B cell (primary cell): ENCODE data around the gene RANBP10. TPM values are rescaled to one million over a fixed set of nuclear protein-coding genes. Genes with fewer than 3 reads are reported as not detected.

ENCODE experiments used
- ATAC-seq: fragments of 200-7000 bp; cut with Tn5 transposase; one replicate; pipeline ENCODE4 v1.10.0; 2021; ENCODE audit warnings: low read depth, mild to moderate bottlenecking, moderate number of reproducible peaks, moderate library complexity
- CTCF ChIA-PET: fragments of 350-600 bp; sonication (Branson Sonifier 250); formaldehyde crosslinking; loops from one replicate; lab custom pipeline; 2021; ENCODE audit warnings: antibody characterized with exemption, inconsistent platforms; lab: Charles Lee
- POLR2A ChIA-PET: fragments of 350-600 bp; sonication (Branson Sonifier 250); formaldehyde crosslinking; loops from one replicate; lab custom pipeline; 2021; ENCODE audit warnings: antibody characterized with exemption; lab: Charles Lee
- DNase-seq: peaks from one replicate; pipeline ENCODE4 v3.0.0; 2013
- H2AFZ ChIP-seq: 2 replicates; pipeline ENCODE4 v1.6.1; 2012; ENCODE audit warnings: mild to moderate bottlenecking, low read depth, low read length; ENCODE audit not compliant: insufficient read depth, poor library complexity, severe bottlenecking
- H3K27ac ChIP-seq, 2 donors: 1 replicate in 1 of 2; 2 replicates in 1 of 2; pipeline ENCODE4 v1.5.1; 2012 to 2013; ENCODE audit warnings: low read length in 2 of 2, mild to moderate bottlenecking in 2 of 2, moderate library complexity in 1 of 2
- H3K27me3 ChIP-seq, 4 experiments: fragments of 200-600 bp in 1 of 4; sonication (generic) in 1 of 4; replicated peaks in 1 of 4; 1 replicate in 2 of 4; 2 replicates in 2 of 4; pipeline versions ENCODE4 v1.6.1 to v1.7.0; 2013 to 2016; ENCODE audit warnings: low read length in 3 of 4, mild to moderate bottlenecking in 2 of 4, mixed read lengths in 1 of 4, moderate library complexity in 1 of 4; ENCODE audit not compliant: insufficient read depth in 4 of 4, control insufficient read depth in 3 of 4; ENCODE audit errors: control extremely low read depth in 1 of 4
- H3K36me3 ChIP-seq, 2 experiments: replicated peaks in 1 of 2; 1 replicate in 1 of 2; 2 replicates in 1 of 2; pipeline versions ENCODE4 v1.6.1 to v1.7.1; 2013; ENCODE audit warnings: low read length in 1 of 2; ENCODE audit not compliant: insufficient read depth in 2 of 2, control insufficient read depth in 1 of 2; ENCODE audit errors: control extremely low read depth in 1 of 2, extremely low read depth in 1 of 2
- H3K4me1 ChIP-seq, 2 donors: fragments of 200-600 bp in 1 of 2; sonication (generic) in 1 of 2; 1 replicate in 1 of 2; 2 replicates in 1 of 2; pipeline versions ENCODE4 v1.5.1 to v1.6.1; 2013 to 2017; ENCODE audit warnings: low read length in 2 of 2; ENCODE audit not compliant: control insufficient read depth in 2 of 2, insufficient read depth in 2 of 2
- H3K4me2 ChIP-seq: replicated peaks from 2 replicates; pipeline ENCODE3; 2012; ENCODE audit warnings: mild to moderate bottlenecking, low read depth, low read length; ENCODE audit not compliant: poor library complexity, severe bottlenecking
- H3K4me3 ChIP-seq, 5 experiments: fragments of 200-600 bp in 1 of 5; sonication (generic) in 1 of 5; 1 replicate in 3 of 5; 2 replicates in 2 of 5; pipeline versions ENCODE4 v1.5.1 to v1.7.0; 2011 to 2016; ENCODE audit warnings: low read length in 4 of 5, mild to moderate bottlenecking in 4 of 5, low read depth in 2 of 5, control low read depth in 1 of 5, moderate library complexity in 1 of 5; ENCODE audit not compliant: insufficient read depth in 1 of 5; ENCODE audit errors: control extremely low read depth in 1 of 5, extremely low read depth in 1 of 5
- H3K79me2 ChIP-seq: fragments of 200-600 bp; sonication (generic); one replicate; pipeline ENCODE4 v1.6.0; 2016; ENCODE audit warnings: low read length; ENCODE audit not compliant: control insufficient read depth, insufficient read depth
- H3K9ac ChIP-seq: fragments of 200-600 bp; sonication (generic); 2 replicates; pipeline ENCODE4 v1.6.1; 2017; ENCODE audit warnings: mild to moderate bottlenecking, low read length, moderate library complexity
- H3K9me3 ChIP-seq, 3 donors: one replicate each; pipeline versions ENCODE4 v1.6.1 to v1.7.1; 2013; ENCODE audit warnings: low read length in 2 of 3; ENCODE audit not compliant: control insufficient read depth in 2 of 3, insufficient read depth in 1 of 3; ENCODE audit errors: control extremely low read depth in 1 of 3
- H4K20me1 ChIP-seq: 2 replicates; pipeline ENCODE4 v1.6.0; 2012; ENCODE audit warnings: mild to moderate bottlenecking, low read length; ENCODE audit not compliant: insufficient read depth, control insufficient read depth, poor library complexity, severe bottlenecking
- H3K27ac Mint-ChIP-seq: one replicate; pipeline ENCODE4 v1.8.0; 2021; ENCODE audit warnings: mixed read lengths
- H3K27me3 Mint-ChIP-seq: one replicate; pipeline ENCODE4 v1.8.0; 2021; ENCODE audit warnings: mixed read lengths
- H3K4me1 Mint-ChIP-seq: one replicate; pipeline ENCODE4 v1.8.0; 2021; ENCODE audit warnings: mixed read lengths
- H3K4me3 Mint-ChIP-seq: one replicate; pipeline ENCODE4 v1.8.0; 2021; ENCODE audit warnings: mixed read lengths
- H3K9me3 Mint-ChIP-seq: one replicate; pipeline ENCODE4 v1.8.0; 2022; ENCODE audit warnings: mixed read lengths; ENCODE audit not compliant: insufficient read depth
- CTCF ChIP-seq: fragments of 200-600 bp; IDR thresholded peaks from one replicate; pipeline ENCODE4 v1.8.0; 2022; ENCODE audit warnings: antibody characterized with exemption, mild to moderate bottlenecking
- EZH2 ChIP-seq: IDR thresholded peaks from 2 replicates; pipeline ENCODE4 v1.6.1; 2012; ENCODE audit warnings: borderline replicate concordance, low read depth, mild to moderate bottlenecking, moderate library complexity, low read length; ENCODE audit not compliant: insufficient read depth, poor library complexity, severe bottlenecking
- WGBS: methylation state at CpG from one replicate; pipeline ENCODE4 v1.1.5; 2013; ENCODE audit warnings: missing lambda C conversion rate; ENCODE audit not compliant: insufficient coverage; 5-methylcytosine and 5-hydroxymethylcytosine counted together
- intact Hi-C: fragments of 100-400 bp; cut with micrococcal nuclease; formaldehyde crosslinking; loops from one replicate; pipeline ENCODE4 v1.10.0; 2022
- polyA plus RNA-seq: library from polyadenylated mRNA; depleted of rRNA; stranded (reverse); fragments of >200 nt; gene quantifications from 2 replicates; pipeline ENCODE4 v1.2.3, GENCODE V29; 2012
- total RNA-seq, 2 donors: library from RNA; stranded (reverse); fragments of 120-200 nt in 1 of 2; gene quantifications; 1 replicate in 1 of 2; 2 replicates in 1 of 2; pipeline versions ENCODE4 v1.2.3 to v1.2.4, GENCODE V29; 2013 to 2022

The RANBP10 gene
- total and polyA plus RNA-seq, 2 donors (not counting 1 experiment from before 2014, with no cell fraction given) = 29.0 to 32.2 TPM

DNA sequence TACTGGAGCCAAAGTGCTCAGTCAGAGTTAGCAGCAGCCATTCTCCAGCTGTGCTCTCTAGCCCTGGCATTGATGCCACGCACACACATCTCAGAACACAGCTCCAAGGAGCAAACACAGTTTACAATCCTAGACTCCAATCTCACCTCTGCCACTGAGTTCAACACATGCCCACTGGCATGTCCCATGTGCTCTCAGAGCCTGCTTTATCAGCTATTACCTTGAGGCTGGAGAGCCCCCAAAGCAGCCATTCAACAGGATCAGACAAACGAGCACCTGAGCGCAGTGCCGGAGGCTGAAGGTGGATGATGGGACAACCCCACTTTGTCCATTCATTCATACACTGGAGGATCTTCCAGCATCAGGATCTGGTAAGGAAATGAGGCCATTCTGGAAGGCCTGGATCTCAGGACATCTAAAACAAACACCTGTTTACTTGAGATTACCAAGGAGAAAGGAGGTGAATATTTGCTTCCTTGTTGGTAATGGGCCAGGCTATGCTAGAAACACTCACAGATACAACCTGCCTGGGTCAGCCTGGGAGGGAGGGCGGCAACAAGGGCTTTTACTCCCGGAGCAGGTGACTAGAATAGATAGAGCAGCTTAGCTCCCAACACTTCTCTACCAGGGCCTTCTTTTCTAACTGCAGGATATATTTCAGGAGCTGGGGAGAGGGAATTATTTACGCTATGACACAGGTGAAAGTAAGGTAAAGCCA is 25.4 kb downstream of the RANBP10 start:
- Histone ChIP-seq H3K9ac (peak overlapping the region; percentile 30), H3K79me2 (peaks cover 98% of the 10 kb centered on the region), H3K36me3 (peaks cover 0 to 7% of the 10 kb centered on the region in 2 experiments), H4K20me1 (peaks cover 55% of the 10 kb centered on the region), H3K4me3 (no peak overlapping the region), H3K4me1 (peaks cover 13 to 17% of the 10 kb centered on the region in 2 donors), H3K9me3 (no peaks in the 10 kb centered on the region), H3K27me3 (no peaks in the 10 kb centered on the region), H2AFZ (no peak overlapping the region), H3K4me2 (no peak overlapping the region), H3K27ac (peak overlapping the region in 1 of 2 donors; percentile 54)
- peak overlapping the region; percentile 69 for H3K27ac Mint-ChIP-seq
- CTCF ChIA-PET = interaction anchor here (0.6 to 1.4 kb wide), 5 partner anchors 19 to 108 kb away, joined by 3 to 5 read pairs (median 4); no protein-coding TSS in a partner anchor
- WGBS = 100% methylated on average over 1 of the region's 7 CpGs
- TF ChIP-seq CTCF (no peak), EZH2 (no peak)
- no peaks in the 10 kb centered on the region for H3K9me3 Mint-ChIP-seq
- peaks cover 31% of the 10 kb centered on the region for H3K4me1 Mint-ChIP-seq
- no peaks in the 10 kb centered on the region for H3K27me3 Mint-ChIP-seq
- no peak for DNase-seq
- intact Hi-C loops = no loop called here
- ATAC-seq = no peak
- POLR2A ChIA-PET = no interaction called here
- no peak overlapping the region for H3K4me3 Mint-ChIP-seq
